Measurements from ENCODE around the gene DCLK2. TPM values are rescaled to one million over a fixed set of nuclear protein-coding genes. Genes with fewer than 3 reads are reported as not detected.

DCLK2 gene
- total RNA-seq, 1 experiment from 2014 or later, result 2.7 TPM

DNA sequence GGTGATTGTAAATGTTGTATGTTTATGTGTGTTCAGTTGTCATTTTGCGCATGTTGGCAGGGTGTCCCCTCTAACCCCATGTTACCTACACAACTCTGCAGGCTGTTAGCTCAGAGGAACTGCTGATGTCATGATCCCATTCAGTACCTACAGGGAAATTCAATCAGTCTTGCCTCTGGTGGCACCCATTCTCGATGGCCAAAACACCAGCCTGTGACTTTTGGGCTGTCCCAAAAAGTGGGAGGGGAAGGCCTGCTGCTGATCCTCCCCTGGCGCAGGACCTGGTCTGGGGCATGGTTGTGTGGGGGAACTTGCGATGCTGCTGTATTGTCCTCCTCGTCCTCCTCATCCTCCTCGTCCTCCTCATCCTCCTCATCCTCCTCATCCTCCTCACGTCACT is 174.5 kb downstream of the DCLK2 start (continued):
- TF ChIP-seq, protein P1, sequence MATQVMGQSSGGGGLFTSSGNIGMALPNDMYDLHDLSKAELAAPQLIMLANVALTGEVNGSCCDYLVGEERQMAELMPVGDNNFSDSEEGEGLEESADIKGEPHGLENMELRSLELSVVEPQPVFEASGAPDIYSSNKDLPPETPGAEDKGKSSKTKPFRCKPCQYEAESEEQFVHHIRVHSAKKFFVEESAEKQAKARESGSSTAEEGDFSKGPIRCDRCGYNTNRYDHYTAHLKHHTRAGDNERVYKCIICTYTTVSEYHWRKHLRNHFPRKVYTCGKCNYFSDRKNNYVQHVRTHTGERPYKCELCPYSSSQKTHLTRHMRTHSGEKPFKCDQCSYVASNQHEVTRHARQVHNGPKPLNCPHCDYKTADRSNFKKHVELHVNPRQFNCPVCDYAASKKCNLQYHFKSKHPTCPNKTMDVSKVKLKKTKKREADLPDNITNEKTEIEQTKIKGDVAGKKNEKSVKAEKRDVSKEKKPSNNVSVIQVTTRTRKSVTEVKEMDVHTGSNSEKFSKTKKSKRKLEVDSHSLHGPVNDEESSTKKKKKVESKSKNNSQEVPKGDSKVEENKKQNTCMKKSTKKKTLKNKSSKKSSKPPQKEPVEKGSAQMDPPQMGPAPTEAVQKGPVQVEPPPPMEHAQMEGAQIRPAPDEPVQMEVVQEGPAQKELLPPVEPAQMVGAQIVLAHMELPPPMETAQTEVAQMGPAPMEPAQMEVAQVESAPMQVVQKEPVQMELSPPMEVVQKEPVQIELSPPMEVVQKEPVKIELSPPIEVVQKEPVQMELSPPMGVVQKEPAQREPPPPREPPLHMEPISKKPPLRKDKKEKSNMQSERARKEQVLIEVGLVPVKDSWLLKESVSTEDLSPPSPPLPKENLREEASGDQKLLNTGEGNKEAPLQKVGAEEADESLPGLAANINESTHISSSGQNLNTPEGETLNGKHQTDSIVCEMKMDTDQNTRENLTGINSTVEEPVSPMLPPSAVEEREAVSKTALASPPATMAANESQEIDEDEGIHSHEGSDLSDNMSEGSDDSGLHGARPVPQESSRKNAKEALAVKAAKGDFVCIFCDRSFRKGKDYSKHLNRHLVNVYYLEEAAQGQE (IDR thresholded peaks at IDR 0.05; ENCODE audit: low read depth), result no peak
- TF ChIP-seq, protein P2, sequence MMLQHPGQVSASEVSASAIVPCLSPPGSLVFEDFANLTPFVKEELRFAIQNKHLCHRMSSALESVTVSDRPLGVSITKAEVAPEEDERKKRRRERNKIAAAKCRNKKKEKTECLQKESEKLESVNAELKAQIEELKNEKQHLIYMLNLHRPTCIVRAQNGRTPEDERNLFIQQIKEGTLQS (IDR thresholded peaks at IDR 0.05), result no peak
- TF ChIP-seq CEBPB (IDR thresholded peaks at IDR 0.05; ENCODE audit: low read depth) (no peak), ZNF274 (IDR thresholded peaks at IDR 0.05; ENCODE audit: low read depth, low read length) (no peak)
- TF ChIP-seq, protein P3, sequence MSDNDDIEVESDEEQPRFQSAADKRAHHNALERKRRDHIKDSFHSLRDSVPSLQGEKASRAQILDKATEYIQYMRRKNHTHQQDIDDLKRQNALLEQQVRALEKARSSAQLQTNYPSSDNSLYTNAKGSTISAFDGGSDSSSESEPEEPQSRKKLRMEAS (IDR thresholded peaks at IDR 0.05), result no peak

DNA sequence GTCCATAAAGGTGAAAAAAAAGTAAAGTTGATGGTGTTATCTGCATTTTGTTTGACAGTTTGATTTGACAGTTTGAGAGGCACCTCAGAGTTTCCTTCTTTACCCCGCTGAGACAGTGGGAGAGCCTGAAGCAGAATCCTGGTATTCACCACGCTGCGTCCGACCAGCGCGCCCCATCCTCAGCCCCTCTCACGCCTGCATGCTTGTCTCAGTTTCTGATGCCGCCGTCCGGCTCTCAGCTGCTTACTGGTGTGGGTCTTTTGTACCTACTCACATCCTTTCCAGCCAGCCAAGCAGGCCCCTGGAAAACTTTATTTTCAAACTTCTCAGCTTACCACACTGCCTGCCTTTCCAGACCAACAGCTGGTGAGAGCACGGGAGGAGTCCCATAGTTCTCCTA is 175.2 kb downstream of the DCLK2 start:
- no peak for ATAC-seq
- H4K20me1 ChIP-seq (ENCODE audit: insufficient read depth), result no peaks in the 10 kb centered on the region
- no peaks in the 10 kb centered on the region for H3K9me3 ChIP-seq (ENCODE audit: control insufficient read depth in 1 of 2, insufficient read depth in 1 of 2, low read depth in 1 of 2, low read length in 2 of 2)
- no peak overlapping the region for H3K27ac ChIP-seq (ENCODE audit: low read depth, low read length)
- H3K27me3 ChIP-seq (ENCODE audit: insufficient read depth, low read length), result no peaks in the 10 kb centered on the region
- no peak overlapping the region for H3K4me3 ChIP-seq (replicated peaks in 1 of 2; ENCODE audit: low read depth in 1 of 2, low read length in 2 of 2)
- ChIA-PET RAD21 (ENCODE audit: low non-redundant PET in 1 of 2, low total read pairs in 2 of 2, uncharacterized antibody in 2 of 2, unreplicated experiment in 2 of 2) (no interaction called here), POLR2A (no interaction called here), CTCF (no interaction called here)
- H3K36me3 ChIP-seq (ENCODE audit: control insufficient read depth in 1 of 2, insufficient read depth in 2 of 2, low read length in 2 of 2), result no peaks in the 10 kb centered on the region
- no peak overlapping the region for H2AFZ ChIP-seq (ENCODE audit: low read depth, low read length, poor library complexity, severe bottlenecking)
- intact Hi-C loops (cut with micrococcal nuclease), result no loop called here
- BruUV-seq (replicated peaks), result no TSS peak
- TF ChIP-seq, protein P3 (IDR thresholded peaks at IDR 0.05), result no peak
- no peak for TF ChIP-seq FOSL1 (IDR thresholded peaks at IDR 0.05; ENCODE audit: low read depth)
- TF ChIP-seq POLR2A (IDR thresholded peaks at IDR 0.05; ENCODE audit: borderline replicate concordance, extremely low read depth, insufficient read depth, insufficient read length), result no peak
- no peak for TF ChIP-seq TCF7L2 (IDR thresholded peaks at IDR 0.05; ENCODE audit: borderline replicate concordance, extremely low read depth, insufficient read depth, insufficient read length)
- no peak for TF ChIP-seq CEBPB (IDR thresholded peaks at IDR 0.05; ENCODE audit: low read depth)
- no peak for TF ChIP-seq ZFX (IDR thresholded peaks at IDR 0.05)
- no peak overlapping the region for H3K4me2 ChIP-seq (ENCODE audit: low read length)
- DNase-seq (ENCODE audit: low read depth, low spot score), result no peak
- no peaks in the 10 kb centered on the region for H3K79me2 ChIP-seq (ENCODE audit: insufficient read depth, low read length)
- no peak overlapping the region for H3K9ac ChIP-seq (ENCODE audit: low read length)
- no peaks in the 10 kb centered on the region for H3K9me2 ChIP-seq (ENCODE audit: insufficient read depth)
- H3K4me1 ChIP-seq (ENCODE audit: control insufficient read depth in 1 of 2, insufficient read depth in 2 of 2, low read length in 2 of 2), result no peaks in the 10 kb centered on the region

Measured in HCT116 (cell line).